Endothelial cell (in vitro differentiated cells): ENCODE data around the gene CLEC12A. TPM values are rescaled to one million over a fixed set of nuclear protein-coding genes. Genes with fewer than 3 reads are reported as not detected.

Experiments used
- DNase-seq: peaks from one replicate; pipeline ENCODE4 v3.0.0; 2021; ENCODE audit warnings: low spot score
- H3K27ac Mint-ChIP-seq: one replicate; pipeline ENCODE4 v1.8.0; 2021; ENCODE audit warnings: mixed read lengths, inconsistent platforms; ENCODE audit not compliant: unreplicated experiment
- H3K27me3 Mint-ChIP-seq: one replicate; pipeline ENCODE4 v1.8.0; 2021; ENCODE audit warnings: mild to moderate bottlenecking, moderate library complexity, mixed read lengths, inconsistent platforms; ENCODE audit not compliant: unreplicated experiment
- H3K36me3 Mint-ChIP-seq: one replicate; pipeline ENCODE4 v1.8.0; 2021; ENCODE audit warnings: mild to moderate bottlenecking, low read depth, mixed read lengths, inconsistent platforms; ENCODE audit not compliant: unreplicated experiment
- H3K4me1 Mint-ChIP-seq: one replicate; pipeline ENCODE4 v1.8.0; 2021; ENCODE audit warnings: mild to moderate bottlenecking, mixed read lengths, inconsistent platforms; ENCODE audit not compliant: unreplicated experiment
- H3K4me3 Mint-ChIP-seq: one replicate; pipeline ENCODE4 v1.8.0; 2021; ENCODE audit warnings: mild to moderate bottlenecking, mixed read lengths, inconsistent platforms; ENCODE audit not compliant: unreplicated experiment
- H3K9me3 Mint-ChIP-seq: one replicate; pipeline ENCODE4 v1.8.0; 2021; ENCODE audit warnings: mixed read lengths, inconsistent platforms; ENCODE audit not compliant: unreplicated experiment
- total RNA-seq: library from RNA; stranded (reverse); fragmentation: NEBNext Ultra II Directional; extraction: Animal tissue kit (Norgen Biotek cat#: 25700); gene quantifications from one replicate; pipeline ENCODE4 v1.2.1, GENCODE V29; 2021; ENCODE audit not compliant: unreplicated experiment
- TF ChIP-seq, protein P1 (sequence below): fragments of 200-600 bp; sonication (generic); IDR thresholded peaks from one replicate; pipeline ENCODE4 v1.5.0; 2021; ENCODE audit warnings: antibody characterized with exemption; ENCODE audit not compliant: unreplicated experiment

CLEC12A gene
- total RNA-seq, 1 donor from 2014 or later = not detected

GRCh38 chr12:9940375-9940774 is 30.8 kb upstream of the CLEC12A start:
- TF ChIP-seq, protein P1, sequence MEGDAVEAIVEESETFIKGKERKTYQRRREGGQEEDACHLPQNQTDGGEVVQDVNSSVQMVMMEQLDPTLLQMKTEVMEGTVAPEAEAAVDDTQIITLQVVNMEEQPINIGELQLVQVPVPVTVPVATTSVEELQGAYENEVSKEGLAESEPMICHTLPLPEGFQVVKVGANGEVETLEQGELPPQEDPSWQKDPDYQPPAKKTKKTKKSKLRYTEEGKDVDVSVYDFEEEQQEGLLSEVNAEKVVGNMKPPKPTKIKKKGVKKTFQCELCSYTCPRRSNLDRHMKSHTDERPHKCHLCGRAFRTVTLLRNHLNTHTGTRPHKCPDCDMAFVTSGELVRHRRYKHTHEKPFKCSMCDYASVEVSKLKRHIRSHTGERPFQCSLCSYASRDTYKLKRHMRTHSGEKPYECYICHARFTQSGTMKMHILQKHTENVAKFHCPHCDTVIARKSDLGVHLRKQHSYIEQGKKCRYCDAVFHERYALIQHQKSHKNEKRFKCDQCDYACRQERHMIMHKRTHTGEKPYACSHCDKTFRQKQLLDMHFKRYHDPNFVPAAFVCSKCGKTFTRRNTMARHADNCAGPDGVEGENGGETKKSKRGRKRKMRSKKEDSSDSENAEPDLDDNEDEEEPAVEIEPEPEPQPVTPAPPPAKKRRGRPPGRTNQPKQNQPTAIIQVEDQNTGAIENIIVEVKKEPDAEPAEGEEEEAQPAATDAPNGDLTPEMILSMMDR = peak; percentile 13
- no peaks in the 10 kb centered on the region for H3K36me3 Mint-ChIP-seq
- peaks cover 8% of the 10 kb centered on the region for H3K4me1 Mint-ChIP-seq
- H3K27ac Mint-ChIP-seq = no peak overlapping the region
- no peaks in the 10 kb centered on the region for H3K9me3 Mint-ChIP-seq
- DNase-seq = no peak
- H3K4me3 Mint-ChIP-seq = no peak overlapping the region
- H3K27me3 Mint-ChIP-seq = no peaks in the 10 kb centered on the region

DNA sequence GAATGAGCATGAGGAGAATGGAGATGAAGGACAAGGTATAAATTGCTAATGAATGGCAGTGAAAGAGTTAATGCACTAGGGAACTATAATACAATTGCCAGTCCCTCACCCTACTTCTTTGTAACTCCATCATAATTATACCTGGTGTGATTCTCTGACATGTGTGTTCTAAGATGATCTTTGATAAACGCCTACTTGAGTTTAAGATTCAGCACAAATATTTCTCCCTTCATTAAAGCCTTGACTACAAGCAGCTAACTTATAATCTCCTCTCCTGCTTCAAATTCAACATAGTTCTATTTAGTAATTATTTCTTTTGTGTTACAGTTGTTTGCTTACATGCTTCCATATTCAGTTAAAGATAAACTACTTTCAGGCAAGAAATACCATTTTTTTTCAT is 29.4 kb upstream of the CLEC12A start:
- TF ChIP-seq, protein P1 = no peak
- no peaks in the 10 kb centered on the region for H3K27me3 Mint-ChIP-seq
- no peak for DNase-seq
- no peak overlapping the region for H3K27ac Mint-ChIP-seq
- H3K36me3 Mint-ChIP-seq = no peaks in the 10 kb centered on the region
- no peaks in the 10 kb centered on the region for H3K9me3 Mint-ChIP-seq
- H3K4me1 Mint-ChIP-seq = peaks cover 8% of the 10 kb centered on the region
- H3K4me3 Mint-ChIP-seq = no peak overlapping the region

GRCh38 chr12:9943240-9943639 is 28.0 kb upstream of the CLEC12A start:
- Mint-ChIP-seq H3K4me1 (peaks cover 8% of the 10 kb centered on the region), H3K4me3 (no peak overlapping the region), H3K27me3 (peaks cover 2% of the 10 kb centered on the region), H3K9me3 (no peaks in the 10 kb centered on the region), H3K36me3 (no peaks in the 10 kb centered on the region), H3K27ac (no peak overlapping the region)
- TF ChIP-seq, protein P1 = no peak
- no peak for DNase-seq

- Mint-ChIP-seq H3K4me1 (peaks cover 8% of the 10 kb centered on the region), H3K27me3 (peaks cover 2% of the 10 kb centered on the region), H3K4me3 (no peak overlapping the region), H3K9me3 (no peaks in the 10 kb centered on the region), H3K36me3 (no peaks in the 10 kb centered on the region), H3K27ac (peak overlapping the region; percentile 7)
- TF ChIP-seq, protein P1 = no peak
- DNase-seq = no peak
These were observed 26.8 kb upstream of the CLEC12A start for GRCh38 chr12:9944391-9944790.

- no peaks in the 10 kb centered on the region for H3K9me3 Mint-ChIP-seq
- H3K27ac Mint-ChIP-seq = no peak overlapping the region
- TF ChIP-seq, protein P1 = no peak
- no peak for DNase-seq
- peaks cover 4% of the 10 kb centered on the region for H3K27me3 Mint-ChIP-seq
- H3K36me3 Mint-ChIP-seq = no peaks in the 10 kb centered on the region
- H3K4me1 Mint-ChIP-seq = peaks cover 8% of the 10 kb centered on the region
- no peak overlapping the region for H3K4me3 Mint-ChIP-seq
These were observed 23.5 kb upstream of the CLEC12A start for GRCh38 chr12:9947674-9948073.
